GM19468 (cell line): Measurements from ENCODE around the gene ZFYVE28.

Source experiments
- ATAC-seq: cut with Tn5 transposase; IDR thresholded peaks from one replicate; pipeline ENCODE4 v1.9.1; 2021; ENCODE audit warnings: mild to moderate bottlenecking, moderate library complexity, moderate number of reproducible peaks; ENCODE audit not compliant: unreplicated experiment; ENCODE audit errors: extremely low read depth

The ZFYVE28 gene

GRCh38 chr4:2372488-2373030 is 45.9 kb downstream of the ZFYVE28 start:
- ATAC-seq: no peak

GRCh38 chr4:2371765-2372487 is 46.5 kb downstream of the ZFYVE28 start:
- no peak for ATAC-seq

GRCh38 chr4:2370597-2371320 is 47.7 kb downstream of the ZFYVE28 start:
- no peak for ATAC-seq

- no peak for ATAC-seq
Measured at GRCh38 chr4:2368746-2369437, 49.6 kb downstream of the ZFYVE28 start.

- ATAC-seq: no peak
Measured at GRCh38 chr4:2367626-2368025, 50.8 kb downstream of the ZFYVE28 start.

- ATAC-seq: no peak
Measured at GRCh38 chr4:2366252-2367192, 51.9 kb downstream of the ZFYVE28 start.

- no peak for ATAC-seq
Measured at GRCh38 chr4:2365913-2366210, 52.6 kb downstream of the ZFYVE28 start.

GRCh38 chr4:2365054-2365912 is 53.2 kb downstream of the ZFYVE28 start:
- ATAC-seq: no peak

GRCh38 chr4:2364654-2365053 is 53.8 kb downstream of the ZFYVE28 start:
- no peak for ATAC-seq

GRCh38 chr4:2363951-2364653 is 54.3 kb downstream of the ZFYVE28 start:
- no peak for ATAC-seq

GRCh38 chr4:2363056-2363721 is 55.3 kb downstream of the ZFYVE28 start:
- no peak for ATAC-seq

GRCh38 chr4:2362266-2363055 is 56.0 kb downstream of the ZFYVE28 start:
- no peak for ATAC-seq

GRCh38 chr4:2361366-2362265 is 56.8 kb downstream of the ZFYVE28 start:
- no peak for ATAC-seq

GRCh38 chr4:2360396-2360730 is 58.1 kb downstream of the ZFYVE28 start:
- ATAC-seq: no peak

GRCh38 chr4:2359591-2360395 is 58.7 kb downstream of the ZFYVE28 start:
- no peak for ATAC-seq
